Stimulated activated CD8-positive, alpha-beta memory T cell treated with anti-CD3 and anti-CD28 coated beads, Interleukin-12 subunit alpha, Interleukin-12 subunit beta, amount 100 ng/mL, for 1 hour (primary cell): ENCODE measurements around the gene ARRB1.
"Not testable (repeated sequence)": the region's sequence is repeated elsewhere in the genome, so short reads cannot be mapped to it uniquely, and the experiment has no call there.

Source experiments
- DNase-seq: peaks from one replicate; pipeline ENCODE4 v3.0.0-alpha.2; 2020; ENCODE audit warnings: low read depth

The ARRB1 gene

GRCh38 chr11:75371949-75372876 is 20.8 kb upstream of the ARRB1 start:
- no peak for DNase-seq

- no peak for DNase-seq
Observed at GRCh38 chr11:75369560-75370255, 18.2 kb upstream of the ARRB1 start.

- not testable (repeated sequence) for DNase-seq
Observed at GRCh38 chr11:75366826-75367225, 15.4 kb upstream of the ARRB1 start.

DNA sequence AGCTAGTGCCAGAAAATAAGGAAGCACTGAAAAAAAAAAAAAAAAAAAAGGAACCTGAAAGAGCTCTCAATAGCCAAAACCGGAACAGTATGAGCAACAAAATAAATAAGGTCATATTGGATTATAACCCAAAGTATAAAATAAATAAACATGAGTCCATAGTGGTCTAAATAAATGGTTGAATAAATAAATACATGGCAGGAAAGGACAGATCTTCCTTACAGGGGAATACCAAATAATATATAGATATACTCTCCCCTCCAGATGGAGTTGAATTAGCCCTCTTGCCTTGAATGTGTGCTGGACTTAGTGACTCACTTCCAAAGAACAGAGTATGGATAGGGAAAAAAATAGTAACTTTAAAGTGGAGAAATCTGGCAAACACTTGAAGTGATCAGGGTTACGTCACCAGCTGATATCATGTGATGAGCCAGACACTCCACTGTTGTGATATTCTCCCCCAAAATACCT is 14.3 kb upstream of the ARRB1 start:
- DNase-seq, result no peak

DNA sequence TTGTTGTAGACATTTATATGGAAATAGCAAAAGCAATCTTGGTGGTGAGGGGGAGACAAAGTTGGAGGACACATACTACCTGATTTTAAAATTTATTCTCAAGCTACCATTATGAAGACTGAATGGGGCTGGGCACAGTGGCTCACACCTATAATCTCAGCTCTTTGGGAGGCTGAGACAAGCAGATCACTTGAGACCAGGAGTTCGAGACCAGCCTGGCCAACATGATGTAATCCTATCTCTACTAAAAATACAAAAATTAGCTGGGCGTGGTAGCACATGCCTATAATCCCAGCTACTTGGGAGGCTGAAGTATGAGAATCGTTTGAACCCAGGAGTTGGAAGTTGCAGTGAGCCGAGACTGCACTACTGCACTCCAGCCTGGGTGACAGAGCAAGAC is 10.8 kb upstream of the ARRB1 start:
- not testable (repeated sequence) for DNase-seq

GRCh38 chr11:75356613-75357012 is 5.2 kb upstream of the ARRB1 start:
- DNase-seq, result no peak

DNA sequence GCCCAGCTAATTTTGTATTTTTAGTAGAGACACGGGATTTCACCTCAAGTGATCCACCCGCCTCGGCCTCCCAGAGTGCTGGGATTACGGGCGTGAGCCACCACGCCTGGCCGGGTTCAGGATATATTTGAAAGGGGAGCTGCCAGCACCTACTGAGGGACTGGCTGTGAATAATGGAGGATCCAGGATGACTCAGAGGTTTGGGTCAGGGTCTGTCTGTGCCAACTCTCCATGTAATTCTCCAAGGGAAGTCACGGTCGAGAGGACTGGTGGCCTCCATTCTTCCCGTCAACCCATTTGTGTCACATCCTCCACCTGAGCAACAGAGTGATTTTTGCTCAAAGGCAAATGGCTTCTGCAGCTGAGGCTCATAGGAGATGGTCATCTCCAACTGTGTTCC is 3.6 kb upstream of the ARRB1 start:
- DNase-seq, result no peak

DNA sequence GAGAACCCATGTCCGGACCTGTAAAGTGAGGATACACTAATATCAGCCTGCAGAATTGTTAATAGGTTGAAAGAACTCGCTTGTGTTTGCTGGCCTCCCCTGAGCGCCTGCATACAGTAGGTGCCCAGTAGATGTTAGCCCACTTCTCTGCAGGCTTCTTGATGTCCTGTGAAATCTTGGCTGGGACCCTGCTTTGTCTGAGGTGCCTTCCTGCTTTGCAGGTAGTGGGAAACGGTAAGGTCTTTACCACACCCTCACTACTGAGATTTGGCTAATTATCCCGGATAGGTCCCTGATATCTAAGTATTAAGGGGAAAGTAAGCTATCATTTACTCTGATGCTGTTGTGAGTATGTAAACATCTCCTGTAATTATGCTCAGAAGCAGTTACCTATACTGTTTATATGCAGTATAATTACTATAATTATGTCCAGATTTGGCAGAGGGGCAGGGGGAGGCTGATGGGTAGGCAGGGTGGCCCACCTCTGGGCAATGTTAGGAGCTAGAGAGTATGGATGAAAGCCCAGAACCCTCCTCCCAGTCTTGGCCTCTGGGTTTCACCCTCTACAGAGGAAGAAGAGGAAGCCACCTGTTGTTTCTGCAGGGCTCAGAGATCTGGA is 1.2 kb upstream of the ARRB1 start:
- no peak for DNase-seq

- no peak for DNase-seq
Observed at GRCh38 chr11:75351791-75352587, 528 bp upstream of the ARRB1 start.

GRCh38 chr11:75350743-75351540 is 519 bp downstream of the ARRB1 start:
- no peak for DNase-seq

GRCh38 chr11:75350122-75350742 is 1.2 kb downstream of the ARRB1 start:
- DNase-seq, result no peak

DNA sequence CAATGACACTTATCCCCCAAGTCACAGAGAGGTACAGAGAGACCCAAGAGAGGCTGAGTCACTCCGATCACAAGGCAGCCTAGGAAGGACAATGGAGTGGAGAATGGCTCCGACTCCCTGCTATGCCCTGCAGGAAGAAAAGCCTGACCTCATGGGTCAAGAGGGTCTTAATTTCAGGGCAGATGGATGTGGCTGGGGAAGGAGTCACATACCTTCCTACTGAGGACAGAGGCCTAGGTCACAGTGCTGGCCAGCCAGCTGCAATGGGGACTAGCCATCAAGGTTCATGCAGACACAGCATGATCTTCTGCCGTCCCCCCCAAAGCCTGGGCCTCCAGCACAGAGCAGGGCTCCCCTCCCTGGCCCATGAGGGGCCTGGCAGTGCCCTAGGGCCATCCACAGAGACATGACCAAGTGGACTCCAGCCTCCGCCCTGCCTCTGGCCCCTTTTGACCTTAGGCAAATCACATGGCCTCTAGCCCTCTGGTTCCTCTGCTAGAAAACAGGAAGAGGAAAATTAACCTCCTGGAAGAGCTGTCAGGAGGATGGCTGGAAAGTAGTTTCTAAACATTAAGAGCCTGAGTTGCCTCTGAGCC is 1.8 kb downstream of the ARRB1 start:
- DNase-seq, result no peak

- DNase-seq, result no peak
Observed at GRCh38 chr11:75347781-75348566, 3.5 kb downstream of the ARRB1 start.

- no peak for DNase-seq
Observed at GRCh38 chr11:75346912-75347647, 4.4 kb downstream of the ARRB1 start.

DNA sequence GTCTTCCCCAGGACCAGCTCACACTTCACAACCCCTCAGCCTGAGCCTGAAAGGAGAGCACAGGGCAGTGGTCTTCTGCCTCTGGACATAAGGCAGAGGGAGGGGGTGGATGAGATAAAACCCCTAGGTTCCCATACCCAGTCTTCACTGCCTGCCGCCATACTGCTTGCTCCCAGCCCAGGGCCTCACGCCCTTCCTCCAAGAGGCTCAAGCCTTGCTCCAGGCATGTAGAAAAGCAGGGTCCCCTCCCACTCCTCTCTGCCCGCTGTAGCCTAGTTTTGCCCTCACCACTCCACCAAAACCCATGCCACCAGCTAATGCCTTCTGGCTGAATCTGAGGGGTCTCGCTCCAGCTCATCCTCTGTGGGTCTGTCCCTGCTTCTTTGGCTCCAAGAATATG is 5.2 kb downstream of the ARRB1 start:
- no peak for DNase-seq

GRCh38 chr11:75345455-75346160 is 5.9 kb downstream of the ARRB1 start:
- no peak for DNase-seq

- no peak for DNase-seq
Observed at GRCh38 chr11:75344761-75345454, 6.6 kb downstream of the ARRB1 start.
